Measurements from ENCODE around the gene ELAVL2.

The ELAVL2 gene

GRCh38 chr9:23825700-23826099 is 340 bp downstream of the ELAVL2 start:
- peak overlapping the region; percentile 44 for H3K4me3 ChIP-seq
- peaks cover 16% of the 10 kb centered on the region for H3K4me1 ChIP-seq
- H3K9me3 ChIP-seq, result no peaks in the 10 kb centered on the region
- no peaks in the 10 kb centered on the region for H3K36me3 ChIP-seq (replicated peaks)
- in situ Hi-C loops (cut with MboI; ENCODE audit: low sequenced_read_pairs), result no loop called here
- DNase-seq (ENCODE audit: low spot score in 2 of 2), result no peak
- H3K27me3 ChIP-seq (ENCODE audit: low read depth), result no peaks in the 10 kb centered on the region

- in situ Hi-C loops (cut with MboI; ENCODE audit: low sequenced_read_pairs), result no loop called here
- H3K36me3 ChIP-seq (replicated peaks), result no peaks in the 10 kb centered on the region
- H3K4me3 ChIP-seq, result peak overlapping the region; percentile 44
- H3K4me1 ChIP-seq, result peaks cover 16% of the 10 kb centered on the region
- DNase-seq (ENCODE audit: low spot score in 2 of 2), result peak; percentile 50 to 70
- H3K9me3 ChIP-seq, result no peaks in the 10 kb centered on the region
- no peaks in the 10 kb centered on the region for H3K27me3 ChIP-seq (ENCODE audit: low read depth)
Observed at GRCh38 chr9:23824830-23825591, 1.0 kb downstream of the ELAVL2 start.

- H3K9me3 ChIP-seq, result no peaks in the 10 kb centered on the region; the same call in 1 of the 2 replicates
- in situ Hi-C loops (cut with MboI; ENCODE audit: low sequenced_read_pairs), result no loop called here
- no peaks in the 10 kb centered on the region for H3K36me3 ChIP-seq (replicated peaks)
- H3K4me1 ChIP-seq, result peaks cover 17% of the 10 kb centered on the region
- H3K4me3 ChIP-seq, result peak overlapping the region; percentile 44
- peak in 1 of 2 experiments; percentile 41 for DNase-seq (ENCODE audit: low spot score in 2 of 2)
- H3K27me3 ChIP-seq (ENCODE audit: low read depth), result no peaks in the 10 kb centered on the region
Observed at GRCh38 chr9:23823986-23824829, 1.8 kb downstream of the ELAVL2 start.

GRCh38 chr9:23823269-23823668 is 2.8 kb downstream of the ELAVL2 start:
- Histone ChIP-seq H3K4me3 (no peak overlapping the region), H3K27me3 (ENCODE audit: low read depth) (no peaks in the 10 kb centered on the region)
- DNase-seq (ENCODE audit: low spot score in 2 of 2), result no peak

GRCh38 chr9:23822261-23823169 is 3.5 kb downstream of the ELAVL2 start:
- no peak for DNase-seq (ENCODE audit: low spot score in 2 of 2)
- no peaks in the 10 kb centered on the region for H3K27me3 ChIP-seq (ENCODE audit: low read depth)
- H3K36me3 ChIP-seq (replicated peaks), result no peaks in the 10 kb centered on the region
- H3K4me3 ChIP-seq, result peak overlapping the region; percentile 57
- in situ Hi-C loops (cut with MboI; ENCODE audit: low sequenced_read_pairs), result no loop called here
- no peaks in the 10 kb centered on the region; the same call in 1 of the 2 replicates for H3K9me3 ChIP-seq
- H3K4me1 ChIP-seq, result peaks cover 10% of the 10 kb centered on the region

More at GRCh38 chr9:23823269-23823668, 2.8 kb downstream of the ELAVL2 start:
- Histone ChIP-seq H3K36me3 (replicated peaks) (no peaks in the 10 kb centered on the region), H3K4me1 (peaks cover 17% of the 10 kb centered on the region), H3K9me3 (no peaks in the 10 kb centered on the region; the same call in 1 of the 2 replicates)
- in situ Hi-C loops (cut with MboI; ENCODE audit: low sequenced_read_pairs), result no loop called here

- peaks cover 4% of the 10 kb centered on the region for H3K4me1 ChIP-seq
- DNase-seq (ENCODE audit: low spot score in 2 of 2), result peak; percentile 47 to 82
- no peaks in the 10 kb centered on the region; the same call in 1 of the 2 replicates for H3K9me3 ChIP-seq
- H3K4me3 ChIP-seq, result peak overlapping the region; percentile 57
- H3K36me3 ChIP-seq (replicated peaks), result no peaks in the 10 kb centered on the region
- H3K27me3 ChIP-seq (ENCODE audit: low read depth), result no peaks in the 10 kb centered on the region
- in situ Hi-C loops (cut with MboI; ENCODE audit: low sequenced_read_pairs), result no loop called here
Observed at GRCh38 chr9:23821375-23822181, 4.5 kb downstream of the ELAVL2 start.

GRCh38 chr9:23820451-23821374 is 5.3 kb downstream of the ELAVL2 start:
- in situ Hi-C loops (cut with MboI; ENCODE audit: low sequenced_read_pairs), result no loop called here
- DNase-seq (ENCODE audit: low spot score in 2 of 2), result no peak

GRCh38 chr9:23819403-23819802 is 6.6 kb downstream of the ELAVL2 start:
- no peak overlapping the region for H3K4me3 ChIP-seq
- H3K27me3 ChIP-seq (ENCODE audit: low read depth), result no peaks in the 10 kb centered on the region
- in situ Hi-C loops (cut with MboI; ENCODE audit: low sequenced_read_pairs), result no loop called here
- H3K9me3 ChIP-seq, result no peaks in the 10 kb centered on the region; the same call in 1 of the 2 replicates
- H3K36me3 ChIP-seq (replicated peaks), result no peaks in the 10 kb centered on the region
- H3K4me1 ChIP-seq, result peaks cover 4% of the 10 kb centered on the region
- no peak for DNase-seq (ENCODE audit: low spot score in 2 of 2)

More at GRCh38 chr9:23820451-23821374, 5.3 kb downstream of the ELAVL2 start:
- no peaks in the 10 kb centered on the region for H3K36me3 ChIP-seq (replicated peaks)
- no peaks in the 10 kb centered on the region; the same call in 1 of the 2 replicates for H3K9me3 ChIP-seq
- H3K27me3 ChIP-seq (ENCODE audit: low read depth), result no peaks in the 10 kb centered on the region
- peaks cover 4% of the 10 kb centered on the region for H3K4me1 ChIP-seq
- H3K4me3 ChIP-seq, result peak overlapping the region; percentile 57

- DNase-seq (ENCODE audit: low spot score in 2 of 2), result no peak
- H3K4me3 ChIP-seq, result no peak overlapping the region
- H3K4me1 ChIP-seq, result peaks cover under 1% of the 10 kb centered on the region
- in situ Hi-C loops (cut with MboI; ENCODE audit: low sequenced_read_pairs), result no loop called here
- H3K9me3 ChIP-seq, result no peaks in the 10 kb centered on the region
- no peaks in the 10 kb centered on the region for H3K27me3 ChIP-seq (ENCODE audit: low read depth)
- no peaks in the 10 kb centered on the region for H3K36me3 ChIP-seq (replicated peaks)
Observed at GRCh38 chr9:23814243-23814642, 11.8 kb downstream of the ELAVL2 start.

GRCh38 chr9:23812673-23813072 is 13.4 kb downstream of the ELAVL2 start:
- in situ Hi-C loops (cut with MboI; ENCODE audit: low sequenced_read_pairs), result no loop called here
- DNase-seq (ENCODE audit: low spot score in 2 of 2), result no peak
- Histone ChIP-seq H3K4me1 (peaks cover 6% of the 10 kb centered on the region), H3K9me3 (no peaks in the 10 kb centered on the region), H3K4me3 (no peak overlapping the region), H3K36me3 (replicated peaks) (no peaks in the 10 kb centered on the region), H3K27me3 (ENCODE audit: low read depth) (no peaks in the 10 kb centered on the region)

GRCh38 chr9:23811633-23812032 is 14.4 kb downstream of the ELAVL2 start:
- DNase-seq (ENCODE audit: low spot score in 2 of 2), result no peak
- Histone ChIP-seq H3K4me3 (no peak overlapping the region), H3K36me3 (replicated peaks) (no peaks in the 10 kb centered on the region), H3K27me3 (ENCODE audit: low read depth) (no peaks in the 10 kb centered on the region), H3K4me1 (peaks cover 13% of the 10 kb centered on the region), H3K9me3 (no peaks in the 10 kb centered on the region)
- in situ Hi-C loops (cut with MboI; ENCODE audit: low sequenced_read_pairs), result no loop called here

- Histone ChIP-seq H3K36me3 (replicated peaks) (no peaks in the 10 kb centered on the region; the same call in 1 of the 2 replicates), H3K9me3 (no peaks in the 10 kb centered on the region), H3K4me3 (no peak overlapping the region), H3K27me3 (ENCODE audit: low read depth) (no peaks in the 10 kb centered on the region), H3K4me1 (peaks cover 26% of the 10 kb centered on the region)
- in situ Hi-C loops (cut with MboI; ENCODE audit: low sequenced_read_pairs), result no loop called here
- no peak for DNase-seq (ENCODE audit: low spot score in 2 of 2)
Observed at GRCh38 chr9:23803216-23803615, 22.8 kb downstream of the ELAVL2 start.
